Bronchial epithelial cell (primary cell): ENCODE measurements around the gene VPS41. TPM values are rescaled to one million over a fixed set of nuclear protein-coding genes. Genes with fewer than 3 reads are reported as not detected.
A peak's percentile ranks its signal among the peaks of the same experiment; 100 is the strongest.

Experiments used
- DNase-seq: peaks from one replicate; pipeline ENCODE4 v3.0.0-alpha.2; 2010; ENCODE audit warnings: low read depth
- FAIRE-seq: peaks from 2 replicates; lab custom pipeline; 2011; peaks lifted over from hg19 to GRCh38; lab: Jason Lieb, UNC
- H3K27me3 ChIP-seq: 2 replicates; pipeline ENCODE4 v1.5.1; 2011; ENCODE audit warnings: low read length; ENCODE audit not compliant: control insufficient read depth, insufficient read depth
- H3K36me3 ChIP-seq: 2 replicates; pipeline ENCODE4 v1.5.1; 2011; ENCODE audit warnings: low read length; ENCODE audit not compliant: control insufficient read depth, insufficient read depth
- H3K4me3 ChIP-seq: 2 replicates; pipeline ENCODE4 v1.5.1; 2011; ENCODE audit warnings: mild to moderate bottlenecking, low read depth, low read length, control low read depth
- CTCF ChIP-seq: IDR thresholded peaks from 2 replicates; pipeline ENCODE4 v1.5.1; 2011; ENCODE audit warnings: mild to moderate bottlenecking, moderate library complexity, low read length, control low read depth, inconsistent platforms; ENCODE audit not compliant: insufficient read depth, severe bottlenecking
- total RNA-seq: library from RNA; depleted of rRNA; stranded (reverse); fragments of >200 nt; gene quantifications from 2 replicates; pipeline ENCODE4 v1.2.1, GENCODE V29; 2014

The VPS41 gene
- total RNA-seq, 1 donor from 2014 or later: 32.9 TPM

DNA sequence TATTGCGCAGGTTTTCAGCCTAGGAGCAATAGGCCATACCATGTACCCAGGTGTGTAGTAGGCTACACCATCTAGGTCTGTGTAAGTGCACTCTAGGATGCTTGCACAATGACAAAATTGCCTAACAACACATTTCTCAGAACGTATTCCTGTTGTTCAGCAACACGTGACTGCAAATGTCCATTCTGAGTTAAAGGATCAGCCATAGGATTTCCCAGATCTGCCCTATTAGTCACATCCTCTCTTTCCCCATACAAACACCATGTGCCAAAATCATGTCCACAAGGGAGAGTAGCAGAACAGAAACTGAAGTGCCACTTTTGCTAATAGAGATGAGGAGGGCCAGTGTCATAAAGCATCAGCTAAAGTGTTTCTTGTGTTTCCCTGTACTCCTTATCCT lies 235.2 kb downstream of the VPS41 start:
- TF ChIP-seq CTCF: no peak
- FAIRE-seq (peak; percentile 98), DNase-seq (peak; percentile 97)
- no peak overlapping the region for H3K4me3 ChIP-seq
- H3K27me3 ChIP-seq: no peaks in the 10 kb centered on the region
- H3K36me3 ChIP-seq: no peaks in the 10 kb centered on the region

Other genes starting within 250 kb of the VPS41 start
- 0.13 TPM in 1 of 2 replicates, not detected in the other for gene POU6F2, start 68.7 kb upstream of the VPS41 start, total RNA-seq